Fibroblast of villous mesenchyme (primary cell): Measurements from ENCODE around the gene PCSK7. TPM values are rescaled to one million over a fixed set of nuclear protein-coding genes. Genes with fewer than 3 reads are reported as not detected.
A peak's percentile ranks its signal among the peaks of the same experiment; 100 is the strongest.
"Not testable (repeated sequence)": the region's sequence is repeated elsewhere in the genome, so short reads cannot be mapped to it uniquely, and the experiment has no call there.

Experiments
- DNase-seq: peaks from one replicate; pipeline ENCODE4 v3.0.0-alpha.2; 2010; ENCODE audit warnings: low read depth
- H3K4me3 ChIP-seq: 2 replicates; pipeline ENCODE4 v1.5.1; 2011; ENCODE audit warnings: low read depth, mild to moderate bottlenecking, low read length
- total RNA-seq: library from RNA; depleted of rRNA; stranded (reverse); fragments of >200 nt; gene quantifications from 2 replicates; pipeline ENCODE4 v1.2.3, GENCODE V29; 2012
- TF ChIP-seq, protein P1 (sequence below): IDR thresholded peaks from 2 replicates; pipeline ENCODE4 v1.5.1; 2012; ENCODE audit warnings: low read depth, mild to moderate bottlenecking, low read length; ENCODE audit not compliant: insufficient read depth

Gene PCSK7
- total RNA-seq, 1 donor: 60.0 TPM

DNA sequence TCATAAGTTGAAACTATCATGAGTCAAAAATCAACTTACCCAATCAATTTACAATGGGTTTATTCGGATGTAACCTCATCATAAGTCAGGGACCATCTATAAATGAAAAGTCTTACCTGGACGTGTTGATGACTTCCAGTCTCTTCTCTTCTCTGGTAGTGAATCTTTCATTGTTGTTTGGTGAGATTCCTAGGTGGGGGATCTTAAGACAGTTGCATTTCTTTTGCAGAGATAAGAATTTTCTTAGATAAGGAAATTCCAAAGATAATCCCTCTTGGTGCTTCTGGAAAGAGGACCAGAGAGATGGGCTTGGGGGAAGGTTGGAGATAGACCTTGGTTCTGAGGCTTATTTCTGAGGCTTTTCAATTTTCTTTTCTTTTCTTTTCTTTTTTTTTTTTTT is 38.0 kb upstream of the PCSK7 start:
- TF ChIP-seq, protein P1, sequence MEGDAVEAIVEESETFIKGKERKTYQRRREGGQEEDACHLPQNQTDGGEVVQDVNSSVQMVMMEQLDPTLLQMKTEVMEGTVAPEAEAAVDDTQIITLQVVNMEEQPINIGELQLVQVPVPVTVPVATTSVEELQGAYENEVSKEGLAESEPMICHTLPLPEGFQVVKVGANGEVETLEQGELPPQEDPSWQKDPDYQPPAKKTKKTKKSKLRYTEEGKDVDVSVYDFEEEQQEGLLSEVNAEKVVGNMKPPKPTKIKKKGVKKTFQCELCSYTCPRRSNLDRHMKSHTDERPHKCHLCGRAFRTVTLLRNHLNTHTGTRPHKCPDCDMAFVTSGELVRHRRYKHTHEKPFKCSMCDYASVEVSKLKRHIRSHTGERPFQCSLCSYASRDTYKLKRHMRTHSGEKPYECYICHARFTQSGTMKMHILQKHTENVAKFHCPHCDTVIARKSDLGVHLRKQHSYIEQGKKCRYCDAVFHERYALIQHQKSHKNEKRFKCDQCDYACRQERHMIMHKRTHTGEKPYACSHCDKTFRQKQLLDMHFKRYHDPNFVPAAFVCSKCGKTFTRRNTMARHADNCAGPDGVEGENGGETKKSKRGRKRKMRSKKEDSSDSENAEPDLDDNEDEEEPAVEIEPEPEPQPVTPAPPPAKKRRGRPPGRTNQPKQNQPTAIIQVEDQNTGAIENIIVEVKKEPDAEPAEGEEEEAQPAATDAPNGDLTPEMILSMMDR: no peak
- no peak for DNase-seq
- no peak overlapping the region for H3K4me3 ChIP-seq

DNA sequence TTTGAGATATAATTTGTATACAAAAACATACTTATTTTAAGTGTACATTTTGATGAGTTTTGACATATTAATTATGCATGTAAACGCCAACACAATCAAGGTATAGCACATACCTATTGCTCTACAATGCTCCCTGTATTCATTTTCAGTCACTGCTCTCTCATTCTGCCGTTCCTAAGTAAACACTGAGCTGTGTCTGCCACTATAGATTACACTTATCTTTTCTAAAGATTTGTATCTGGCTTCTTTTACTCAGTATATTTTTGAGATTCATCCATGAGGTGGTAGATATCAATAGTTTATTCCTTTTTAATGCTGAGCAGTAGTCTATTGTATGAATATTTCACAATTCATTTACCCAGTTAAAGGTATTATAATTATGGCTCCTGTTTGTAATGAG is 33.9 kb upstream of the PCSK7 start:
- no peak overlapping the region for H3K4me3 ChIP-seq
- no peak for DNase-seq
- TF ChIP-seq, protein P1: no peak

DNA sequence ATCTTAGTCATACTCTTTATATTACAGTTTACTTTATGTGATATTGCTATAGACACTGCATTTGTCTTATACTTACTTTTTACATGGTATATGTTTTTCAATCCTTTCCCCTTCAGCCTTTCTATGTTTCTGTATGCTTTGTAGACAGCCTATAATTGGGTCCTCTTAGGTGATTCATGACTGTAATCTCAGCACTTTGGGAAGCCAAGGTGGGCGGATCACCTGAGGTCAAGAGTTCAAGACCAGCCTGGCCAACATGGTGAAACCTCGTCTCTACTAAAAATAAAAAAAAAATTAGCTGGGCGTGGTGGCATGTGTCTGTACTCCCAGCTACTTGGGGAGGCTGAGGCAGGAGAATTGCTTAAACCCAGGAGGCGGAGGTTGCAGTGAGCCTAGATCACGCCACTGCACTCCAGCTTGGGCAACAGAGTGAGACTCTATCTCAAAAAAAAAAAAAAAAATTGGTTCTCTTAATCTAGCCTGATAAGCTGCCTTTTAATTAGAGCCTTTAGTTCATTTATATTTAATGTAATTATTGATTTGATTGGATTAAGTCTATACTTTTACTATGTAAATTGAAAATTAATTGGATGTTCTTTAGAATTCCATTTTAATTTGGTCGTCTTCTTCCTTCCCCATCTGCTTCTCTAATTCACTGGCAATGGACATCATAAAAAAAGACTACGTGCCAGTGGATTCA is 32.9 kb upstream of the PCSK7 start:
- H3K4me3 ChIP-seq, DNase-seq: not testable (repeated sequence)

DNA sequence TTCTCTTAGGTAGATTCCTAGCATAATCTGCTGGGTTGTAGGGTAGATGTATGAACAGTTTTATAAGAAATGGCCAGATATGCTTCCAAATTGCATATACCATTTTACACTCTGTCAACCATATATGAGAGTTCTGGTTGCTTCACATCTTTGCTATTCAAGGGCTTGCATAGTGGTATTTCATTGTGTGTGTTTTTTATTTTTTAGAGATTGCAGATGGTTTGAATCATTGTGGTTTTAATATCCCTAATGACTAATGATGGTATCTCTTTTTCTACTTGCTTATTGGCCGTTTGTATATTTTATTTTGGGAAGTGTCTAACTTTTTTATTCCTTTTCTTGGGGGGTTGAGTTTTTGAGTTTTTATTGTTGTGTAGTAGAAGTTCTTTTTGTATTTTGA is 27.5 kb upstream of the PCSK7 start:
- peak; percentile 68 for DNase-seq
- TF ChIP-seq, protein P1: no peak
- H3K4me3 ChIP-seq: no peak overlapping the region

DNA sequence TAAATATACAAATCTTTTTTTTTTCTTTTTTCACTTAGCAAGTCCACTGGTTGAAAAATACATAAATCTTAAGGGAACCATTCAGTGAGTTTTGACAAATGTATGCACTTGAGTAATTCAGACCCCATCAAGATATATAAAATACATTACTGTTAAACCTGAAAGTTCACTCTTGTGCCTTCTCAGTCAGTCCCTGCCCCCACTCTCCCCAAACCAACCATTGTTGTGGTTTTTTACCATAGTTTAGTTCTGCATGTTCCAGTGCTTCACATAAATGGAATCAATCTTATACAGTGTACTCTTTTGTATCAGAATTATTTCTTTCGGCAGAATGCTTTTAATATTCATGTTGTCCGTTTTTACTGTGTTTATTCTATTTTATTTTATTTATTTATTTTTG is 26.7 kb upstream of the PCSK7 start:
- no peak for DNase-seq
- TF ChIP-seq, protein P1: no peak

DNA sequence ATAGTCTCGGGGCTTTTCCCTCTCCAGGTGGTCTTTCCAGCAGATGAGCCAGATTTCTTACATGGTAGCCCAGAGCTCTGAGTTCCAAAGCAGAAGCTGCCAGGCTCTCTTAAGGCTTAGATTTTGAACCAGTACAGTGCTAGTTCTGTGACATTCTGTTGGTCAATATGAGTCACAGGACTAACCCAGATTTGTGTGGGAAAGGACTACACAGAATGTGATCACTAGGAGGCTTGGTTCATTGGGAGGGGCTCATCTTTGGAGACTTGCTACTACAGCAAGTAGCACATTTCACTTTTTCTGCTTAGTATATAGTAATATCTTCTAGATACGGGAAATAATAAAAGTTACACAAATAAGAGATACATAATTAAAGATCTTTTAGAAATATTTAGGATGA is 24.7 kb upstream of the PCSK7 start:
- H3K4me3 ChIP-seq: no peak overlapping the region
- TF ChIP-seq, protein P1: no peak
- no peak for DNase-seq

More for the DNA sequence above, 26.7 kb upstream of the PCSK7 start:
- H3K4me3 ChIP-seq: no peak overlapping the region

DNA sequence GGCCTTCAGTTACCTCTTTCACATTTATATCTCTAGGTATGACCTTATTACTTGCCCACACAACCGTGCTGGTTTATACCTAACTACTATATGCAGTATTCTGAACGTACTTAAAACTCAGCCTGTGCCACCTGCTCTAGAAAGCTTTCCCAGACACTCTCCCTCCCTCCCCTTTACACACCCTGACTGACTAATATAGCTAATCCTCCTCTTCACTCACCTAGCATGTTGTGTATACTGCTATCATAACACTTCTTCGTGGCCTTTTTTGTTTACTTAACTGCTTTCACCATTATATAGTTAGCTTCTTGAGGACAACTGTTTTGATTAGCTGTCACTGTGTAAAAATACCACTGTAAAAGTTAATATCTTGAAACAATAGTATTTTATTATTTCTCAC is 24.1 kb upstream of the PCSK7 start:
- TF ChIP-seq, protein P1: no peak
- no peak for DNase-seq
- H3K4me3 ChIP-seq: no peak overlapping the region
